ENCODE data around the gene CD160. TPM values are rescaled to one million over a fixed set of nuclear protein-coding genes. Genes with fewer than 3 reads are reported as not detected.
"Not testable (repeated sequence)": the region's sequence is repeated elsewhere in the genome, so short reads cannot be mapped to it uniquely, and the experiment has no call there.

The CD160 gene
- total RNA-seq, 1 donor from 2014 or later = 0.17 TPM

DNA sequence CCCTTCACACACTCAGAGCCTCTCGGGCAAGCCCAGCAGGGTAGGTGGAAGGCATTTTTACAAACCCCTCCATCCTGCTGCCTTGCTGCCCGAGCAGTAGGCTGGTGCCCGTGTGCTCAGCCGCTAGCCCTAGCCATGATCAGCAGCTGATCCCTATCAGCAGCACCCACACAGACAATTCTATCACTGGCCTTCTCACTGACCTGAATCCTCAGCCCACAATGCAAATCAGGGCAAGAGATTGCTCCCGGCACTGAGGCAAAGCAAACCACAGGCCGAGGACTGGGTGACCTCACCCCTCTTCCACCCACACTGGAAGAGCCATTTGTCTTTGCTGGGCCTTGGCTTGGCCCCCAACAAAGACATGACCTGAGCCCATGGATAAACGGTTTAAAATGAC is 11.2 kb upstream of the CD160 start:
- intact Hi-C loops (cut with micrococcal nuclease) = no loop called here

DNA sequence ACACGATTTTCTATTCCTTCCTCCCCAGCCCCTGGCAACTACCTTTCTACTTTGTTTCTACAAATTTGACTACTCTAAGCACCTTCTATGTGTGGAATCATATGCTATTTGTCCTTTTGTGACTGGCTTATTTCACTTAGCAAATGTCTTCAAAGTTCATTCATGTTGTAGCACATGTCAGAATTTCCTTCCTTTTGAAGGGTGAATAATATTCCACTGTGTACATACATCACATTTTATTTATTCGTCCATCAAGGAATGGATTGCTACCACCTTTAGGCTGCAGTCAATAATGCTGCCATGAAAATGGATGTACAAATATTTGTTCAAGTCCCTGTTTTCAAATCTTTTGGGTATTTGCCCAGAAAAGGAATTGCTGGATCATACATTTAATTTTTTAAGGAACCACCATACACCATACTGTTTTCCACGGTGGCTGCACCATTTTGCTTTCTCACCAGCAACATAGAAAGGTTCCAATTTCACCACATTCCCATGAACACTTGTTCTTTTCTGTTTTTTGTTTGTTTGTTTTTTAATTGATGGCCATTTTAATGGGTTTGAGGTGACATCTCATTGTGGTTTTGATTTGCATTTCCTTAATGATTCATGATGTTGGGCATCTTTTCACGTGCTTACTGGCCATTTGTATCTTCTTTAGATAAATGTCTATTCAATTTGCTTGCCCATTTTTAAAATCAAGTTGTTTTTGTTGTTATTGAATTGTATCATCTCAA is 8.8 kb upstream of the CD160 start:
- intact Hi-C loops (cut with micrococcal nuclease) = no loop called here

DNA sequence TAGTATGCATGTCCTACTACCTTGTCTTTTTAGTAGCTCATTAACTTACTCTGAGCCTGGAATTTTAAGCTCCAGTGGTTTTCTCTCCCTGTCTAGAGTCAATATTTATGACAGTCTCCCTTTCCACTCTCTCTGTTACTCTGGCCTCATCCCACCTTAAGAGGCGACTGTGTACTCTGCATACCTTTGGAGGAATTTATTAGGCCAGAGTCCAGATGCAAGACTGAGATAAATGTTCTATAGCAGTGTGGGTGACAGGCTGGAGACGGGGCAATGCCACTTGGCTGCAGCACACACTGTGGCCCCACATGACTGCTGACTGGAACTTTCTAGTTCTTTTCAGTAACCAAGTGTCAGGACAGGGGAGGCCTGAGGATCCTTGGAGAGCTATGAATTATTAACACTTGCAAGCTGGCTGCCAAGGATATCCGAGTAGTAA is 8.1 kb upstream of the CD160 start:
- intact Hi-C loops (cut with micrococcal nuclease) = no loop called here

DNA sequence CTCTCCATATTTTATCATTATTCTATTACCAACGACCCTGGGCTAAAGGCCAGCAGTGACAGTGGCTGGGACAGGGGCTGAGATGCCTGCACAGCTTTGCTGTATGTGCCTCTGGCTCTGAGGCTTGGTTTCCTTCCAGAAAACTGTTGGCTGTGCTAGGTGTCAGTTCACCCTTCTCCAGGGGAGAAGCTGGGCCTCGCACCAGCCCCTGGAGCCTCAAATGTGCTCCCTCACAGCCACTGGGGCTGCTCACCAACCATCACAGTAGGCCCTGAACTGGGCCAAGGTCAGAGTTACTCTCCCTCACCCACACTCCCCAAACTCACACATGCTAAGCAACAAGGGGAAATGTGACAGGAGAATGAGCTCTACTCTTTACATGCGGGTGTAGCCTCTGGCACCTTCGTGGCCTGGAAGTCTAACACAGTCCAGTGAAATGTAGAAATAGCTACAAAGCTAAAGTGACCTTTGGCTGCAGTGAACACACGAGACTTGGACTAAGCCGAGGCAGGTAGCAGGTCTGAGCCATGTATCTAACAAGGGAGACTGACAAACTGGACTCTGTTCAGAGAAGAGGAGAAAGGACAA is 4.7 kb upstream of the CD160 start:
- intact Hi-C loops (cut with micrococcal nuclease) = no loop called here

DNA sequence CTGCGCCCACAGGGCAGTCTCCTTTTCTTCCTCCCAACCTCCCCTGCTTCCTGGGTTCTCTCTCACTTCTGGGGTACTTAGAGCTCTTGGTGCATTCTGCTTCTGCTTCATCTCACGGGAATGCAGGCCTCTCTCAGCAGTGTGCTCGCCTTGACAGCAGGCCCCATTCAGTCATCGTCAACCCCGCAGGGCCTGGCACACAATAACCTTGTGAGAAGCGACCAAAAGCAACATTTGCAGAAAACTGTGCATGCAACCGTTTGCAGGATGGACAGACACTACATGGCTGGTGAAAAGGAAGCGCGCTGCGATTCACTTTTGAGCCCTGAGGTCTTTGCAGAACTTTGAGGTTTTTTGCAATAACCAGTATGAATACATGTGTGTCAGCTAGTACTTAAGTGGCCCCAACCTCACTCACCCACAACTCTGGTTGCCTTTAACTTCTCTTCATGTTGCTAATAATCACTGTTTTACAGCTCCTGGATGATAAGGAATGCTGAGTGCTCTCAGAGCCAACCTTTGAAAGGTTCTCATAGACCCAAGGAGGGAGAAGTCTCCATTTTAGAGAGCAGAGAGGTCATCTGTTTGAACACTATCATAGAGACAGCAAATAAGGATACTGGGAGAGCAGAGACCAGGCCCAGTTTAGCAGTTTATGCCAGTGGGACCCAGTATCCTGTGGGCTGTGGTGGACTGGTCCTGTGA is 2.5 kb upstream of the CD160 start:
- intact Hi-C loops (cut with micrococcal nuclease) = no loop called here

DNA sequence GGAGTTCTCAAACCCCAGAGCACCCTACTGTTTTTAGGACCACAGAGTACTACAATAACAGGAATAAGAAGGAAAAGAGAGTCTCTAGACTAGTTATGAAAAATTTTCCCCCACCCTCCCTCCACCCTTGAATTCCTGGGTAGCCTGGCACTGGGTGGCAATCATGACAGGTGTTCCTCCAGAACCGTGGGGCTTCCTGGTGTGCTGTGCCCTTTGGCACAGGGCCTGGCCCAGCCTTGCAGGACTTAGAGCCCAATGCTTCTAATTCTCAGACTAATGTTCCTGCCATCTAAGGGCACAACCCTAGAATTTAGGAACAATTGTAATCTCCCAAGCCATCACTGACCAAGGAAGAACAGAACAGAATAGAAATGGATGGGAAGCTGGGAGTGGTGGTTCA is 1.5 kb upstream of the CD160 start:
- intact Hi-C loops (cut with micrococcal nuclease) = no loop called here

DNA sequence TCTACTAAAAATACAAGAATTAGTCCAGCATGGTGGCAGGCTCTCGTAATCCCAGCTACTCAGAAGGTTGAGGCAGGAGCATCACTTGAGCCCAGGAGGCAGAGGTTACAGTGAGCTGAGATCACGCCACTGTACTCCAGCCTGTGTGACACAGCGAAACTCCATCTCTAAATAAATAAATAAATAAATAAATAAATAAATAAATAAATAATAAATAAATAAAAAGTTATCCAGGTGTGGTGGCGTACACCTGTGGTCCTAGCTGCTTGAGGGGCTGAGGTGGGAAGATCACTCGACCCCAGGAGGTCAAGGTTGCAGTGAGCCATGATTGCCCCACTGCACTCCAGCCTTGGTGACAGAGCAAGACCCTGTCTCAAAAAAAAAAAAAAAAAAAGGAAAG is 834 bp upstream of the CD160 start:
- intact Hi-C loops (cut with micrococcal nuclease) = not testable (repeated sequence)

DNA sequence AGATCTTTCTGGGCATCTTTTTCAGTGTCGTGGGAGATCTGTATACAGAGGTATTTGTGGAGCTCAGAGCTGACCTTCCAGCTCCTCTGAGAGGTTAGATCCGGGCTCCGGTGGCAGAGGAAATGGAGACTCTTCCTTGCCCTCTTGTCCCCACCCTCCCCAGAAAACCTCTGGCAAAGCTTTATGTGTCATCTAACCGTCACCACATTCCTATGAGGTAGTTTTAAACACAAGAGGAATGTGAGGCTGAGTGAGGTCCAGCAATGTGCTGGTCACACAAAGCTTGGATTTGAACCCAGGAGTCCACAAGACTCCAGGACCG is 1.2 kb downstream of the CD160 start:
- intact Hi-C loops (cut with micrococcal nuclease) = loop anchor here (5.0 kb wide), 2 partner anchors 102 to 292 kb away; partner anchors contain the start of genes POLR3C and RNF115

DNA sequence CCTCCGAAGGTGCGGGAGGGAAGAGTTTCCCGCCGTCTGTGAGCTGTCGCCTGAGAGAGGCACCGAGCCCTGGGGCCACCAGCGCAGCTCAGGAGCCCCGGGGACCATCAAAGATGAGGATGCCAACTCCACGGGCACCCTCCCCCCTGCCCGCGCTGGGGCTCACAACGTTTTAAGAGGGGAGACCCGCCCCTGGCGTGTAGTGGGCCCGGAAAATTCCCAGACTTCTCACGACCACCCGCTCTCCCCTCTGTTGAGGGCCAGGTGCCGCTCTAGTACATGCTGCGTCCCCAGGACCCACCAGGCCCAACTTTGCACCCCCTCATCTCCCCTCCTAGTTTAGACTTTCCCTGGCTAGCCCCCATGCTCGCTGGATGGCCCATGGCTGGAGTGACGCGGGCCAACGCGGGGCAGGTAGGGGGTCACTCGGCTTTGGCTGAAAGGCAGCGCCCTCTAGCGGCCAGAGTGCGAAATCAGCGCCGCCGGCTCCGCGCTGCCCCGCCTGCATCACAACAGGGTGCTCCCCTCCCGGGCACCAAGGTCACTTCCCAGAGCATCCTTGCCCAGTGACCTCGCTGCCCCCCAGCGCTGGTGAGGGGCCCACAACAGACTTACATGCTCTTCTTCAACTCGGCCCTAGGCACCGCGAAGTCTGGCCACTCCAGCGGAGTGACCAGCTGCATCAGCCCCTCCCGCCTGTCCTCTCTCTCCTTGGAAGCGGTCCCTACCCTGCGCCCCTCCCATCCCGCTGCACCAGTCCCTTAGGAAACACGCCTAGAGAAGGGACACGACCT is 1.8 kb downstream of the CD160 start:
- intact Hi-C loops (cut with micrococcal nuclease) = loop anchor here (5.0 kb wide), 2 partner anchors 101 to 291 kb away; partner anchors contain the start of genes POLR3C and RNF115

DNA sequence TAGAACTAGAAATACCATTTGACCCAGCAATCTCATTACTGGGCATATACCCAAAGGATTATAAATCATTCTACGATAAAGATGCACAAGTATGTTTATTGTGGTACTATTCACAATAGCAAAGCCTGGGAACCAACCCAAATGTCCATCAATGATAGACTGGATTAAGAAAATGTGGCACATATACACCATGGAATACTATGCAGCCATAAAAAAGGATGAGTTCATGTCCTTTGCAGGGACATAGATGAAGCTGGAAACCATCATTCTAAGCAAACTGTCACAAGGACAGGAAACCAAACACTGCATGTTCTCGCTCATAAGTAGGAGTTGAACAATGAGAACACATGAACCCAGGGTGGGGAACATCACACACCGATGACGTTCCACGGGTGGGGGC is 6.9 kb downstream of the CD160 start:
- intact Hi-C loops (cut with micrococcal nuclease) = not testable (repeated sequence)

DNA sequence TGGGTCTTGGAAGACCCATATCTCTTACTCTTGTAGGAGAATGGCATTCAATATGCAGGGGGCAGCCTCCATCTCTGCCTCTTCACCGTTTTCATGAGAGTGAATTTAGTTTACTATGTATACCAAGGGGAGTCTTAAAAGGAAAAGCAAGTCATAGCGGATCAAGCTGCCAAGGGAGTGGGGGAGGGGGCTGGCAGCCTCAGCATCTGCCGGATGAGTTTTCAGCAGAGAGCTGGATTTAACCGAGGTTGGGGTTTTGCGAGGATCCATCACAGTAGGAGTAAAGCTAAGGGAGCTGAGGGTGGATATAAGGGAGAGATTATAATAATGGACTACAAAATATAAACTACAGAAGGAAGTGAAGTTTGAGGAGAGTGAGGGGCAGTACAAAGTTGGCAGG is 9.9 kb downstream of the CD160 start:
- intact Hi-C loops (cut with micrococcal nuclease) = no loop called here

DNA sequence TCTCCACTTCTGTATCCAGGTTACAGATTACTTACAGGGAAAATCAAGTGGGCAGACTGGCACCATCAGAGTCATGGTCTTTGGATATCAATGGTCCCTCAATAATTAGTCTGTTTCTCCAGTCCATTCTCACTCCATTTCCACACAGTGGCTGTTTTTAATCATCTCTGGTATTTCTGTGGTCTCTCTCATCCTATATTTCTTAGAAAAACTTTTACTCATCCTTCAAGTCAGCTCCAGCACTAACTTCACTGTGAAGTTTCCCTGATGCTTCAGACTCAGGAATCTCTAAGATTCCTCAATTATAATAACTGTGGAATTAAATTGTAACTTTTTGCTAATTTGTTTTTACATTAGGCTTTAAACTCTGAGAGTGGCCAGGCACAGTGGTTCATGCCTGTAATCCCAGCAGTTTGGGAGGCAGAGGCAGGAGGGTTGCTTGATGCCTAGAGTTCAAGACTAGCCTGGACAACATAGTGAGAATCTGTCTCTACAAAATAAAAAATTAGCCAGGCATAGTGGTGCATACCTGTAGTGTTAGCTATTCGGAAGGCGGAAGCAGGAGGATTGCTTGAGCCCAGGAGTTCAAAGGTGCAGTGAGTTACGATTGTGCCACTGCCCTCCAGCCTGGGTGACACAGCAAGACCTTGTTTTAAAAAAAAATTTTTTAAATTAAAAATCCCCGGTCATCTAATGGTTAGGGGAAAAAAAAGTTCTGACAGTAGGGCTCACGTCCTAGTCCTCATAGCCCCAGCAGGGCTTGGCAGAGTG is 10.6 kb downstream of the CD160 start:
- intact Hi-C loops (cut with micrococcal nuclease) = no loop called here

DNA sequence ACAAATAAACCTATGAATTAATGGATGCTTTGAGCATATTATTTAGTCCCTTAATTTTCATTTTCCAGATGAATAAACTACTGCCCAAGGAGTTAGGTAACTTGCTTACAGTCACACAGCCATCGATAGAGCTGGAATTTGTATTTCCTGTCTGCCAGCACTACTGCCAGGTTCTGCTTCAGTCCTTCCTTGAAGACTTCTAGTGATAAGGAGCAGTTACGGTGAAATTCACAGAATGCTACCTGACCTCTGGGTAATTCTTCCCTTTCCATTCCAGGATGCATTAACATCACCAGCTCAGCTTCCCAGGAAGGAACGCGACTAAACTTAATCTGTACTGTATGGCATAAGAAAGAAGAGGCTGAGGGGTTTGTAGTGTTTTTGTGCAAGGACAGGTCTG is 11.2 kb downstream of the CD160 start:
- intact Hi-C loops (cut with micrococcal nuclease) = no loop called here

DNA sequence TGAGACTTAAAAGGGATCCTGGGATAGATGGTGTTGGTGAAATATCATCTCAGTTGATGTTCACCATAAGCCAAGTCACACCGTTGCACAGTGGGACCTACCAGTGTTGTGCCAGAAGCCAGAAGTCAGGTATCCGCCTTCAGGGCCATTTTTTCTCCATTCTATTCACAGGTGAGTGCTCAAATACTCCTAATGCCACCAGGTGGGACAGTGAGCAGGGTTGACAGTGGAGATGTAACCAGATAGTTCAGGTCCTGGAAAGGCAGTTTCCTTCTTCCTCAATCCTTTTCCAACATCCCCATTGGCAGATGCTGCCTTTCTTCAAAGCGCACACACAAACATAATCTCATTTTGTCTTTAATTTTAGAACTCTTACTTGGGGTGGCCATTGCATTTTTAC is 11.6 kb downstream of the CD160 start:
- intact Hi-C loops (cut with micrococcal nuclease) = no loop called here

DNA sequence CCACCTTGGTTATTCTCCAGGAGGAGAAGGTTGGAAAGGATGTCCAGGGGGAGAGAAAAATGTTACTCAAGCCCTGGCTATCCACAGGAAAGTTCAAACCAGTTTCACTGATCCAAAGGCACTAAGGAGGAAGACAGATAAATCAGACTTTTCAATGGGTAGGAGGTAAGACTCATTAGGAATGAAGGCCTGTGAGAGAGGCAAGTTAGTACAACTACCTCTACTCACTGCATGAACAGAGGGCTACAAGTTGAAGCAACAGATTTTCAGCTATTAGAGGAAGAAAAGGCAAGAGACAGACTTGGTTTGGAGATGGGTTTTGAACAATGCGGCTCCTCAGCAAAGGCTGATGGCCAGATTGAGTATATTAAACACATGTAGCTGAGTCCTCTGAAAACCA is 16.9 kb downstream of the CD160 start:
- intact Hi-C loops (cut with micrococcal nuclease) = no loop called here

DNA sequence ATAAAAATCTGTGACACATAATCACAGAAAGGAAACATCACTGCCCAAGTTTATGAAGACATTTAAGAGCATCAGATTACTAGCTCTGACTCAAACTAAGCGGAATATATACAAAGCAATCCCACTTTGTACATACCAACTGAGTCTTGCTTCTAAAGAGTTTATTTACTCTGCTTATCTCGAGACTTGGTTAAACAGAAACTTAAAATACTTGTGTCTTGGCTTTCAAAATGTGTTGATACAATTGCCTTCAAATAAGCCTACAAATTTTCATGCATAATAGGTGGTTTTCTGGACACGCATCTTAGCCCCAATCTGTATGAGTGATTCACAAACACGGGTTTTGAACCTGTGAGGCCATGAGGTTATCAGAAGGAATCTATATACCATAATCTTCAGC is 21.0 kb downstream of the CD160 start:
- intact Hi-C loops (cut with micrococcal nuclease) = no loop called here

DNA sequence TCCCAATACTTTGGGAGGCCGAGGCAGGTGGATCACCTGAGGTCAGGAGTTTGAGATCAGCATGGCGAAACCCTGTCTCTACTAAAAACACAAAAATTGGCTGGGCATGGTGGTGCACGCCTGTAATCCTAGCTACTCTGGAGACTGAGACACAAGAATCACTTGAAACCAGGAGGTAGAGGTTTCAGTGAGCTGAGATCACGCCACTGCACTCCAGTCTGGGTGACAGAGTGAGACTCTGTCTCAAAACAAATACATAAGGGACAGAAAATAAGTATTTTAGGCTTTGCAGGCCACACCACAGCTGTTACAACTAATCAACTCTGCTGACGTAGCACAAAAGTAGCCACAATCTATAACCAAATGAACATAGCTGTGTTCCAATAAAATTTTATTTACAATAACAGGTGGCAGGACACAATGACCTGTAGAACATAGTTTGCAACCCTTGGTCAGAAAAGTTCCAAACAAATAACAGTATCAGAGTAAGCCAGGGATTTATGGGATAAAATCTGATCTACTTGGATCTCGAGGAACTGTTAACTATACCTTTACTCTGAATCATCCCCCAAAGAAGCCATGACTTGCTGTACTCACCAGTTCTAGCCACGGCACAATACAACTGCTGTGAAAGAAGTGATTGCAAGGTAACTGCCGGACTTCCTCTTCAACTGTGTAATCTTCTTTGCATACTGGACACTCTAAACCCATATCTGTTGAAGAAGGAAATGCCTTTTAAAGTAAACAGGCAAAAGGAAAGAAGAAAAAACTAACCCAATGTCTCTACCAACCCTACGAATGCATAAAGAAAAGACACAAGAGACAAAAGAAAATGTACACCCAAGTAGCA is 28.3 kb downstream of the CD160 start:
- intact Hi-C loops (cut with micrococcal nuclease) = no loop called here

DNA sequence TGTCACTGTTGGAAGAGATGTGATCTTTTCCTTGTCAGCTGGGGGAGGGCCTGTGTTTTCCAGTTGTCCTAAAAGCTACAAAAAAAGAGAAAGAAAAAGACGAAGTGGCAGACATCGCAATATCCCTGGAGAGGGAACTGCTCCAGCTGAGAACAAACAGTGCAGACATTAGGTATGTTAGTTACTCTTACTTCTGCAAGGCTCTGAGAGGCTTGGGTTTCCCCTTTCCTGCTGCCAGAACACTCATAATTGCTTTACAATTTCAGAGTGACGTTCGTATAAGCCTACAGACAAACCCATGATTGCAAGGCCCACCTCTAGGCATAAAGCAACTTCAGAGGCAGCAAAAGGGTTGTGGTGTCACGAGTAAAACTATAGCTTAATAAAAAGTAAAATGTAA is 31.1 kb downstream of the CD160 start:
- intact Hi-C loops (cut with micrococcal nuclease) = no loop called here

DNA sequence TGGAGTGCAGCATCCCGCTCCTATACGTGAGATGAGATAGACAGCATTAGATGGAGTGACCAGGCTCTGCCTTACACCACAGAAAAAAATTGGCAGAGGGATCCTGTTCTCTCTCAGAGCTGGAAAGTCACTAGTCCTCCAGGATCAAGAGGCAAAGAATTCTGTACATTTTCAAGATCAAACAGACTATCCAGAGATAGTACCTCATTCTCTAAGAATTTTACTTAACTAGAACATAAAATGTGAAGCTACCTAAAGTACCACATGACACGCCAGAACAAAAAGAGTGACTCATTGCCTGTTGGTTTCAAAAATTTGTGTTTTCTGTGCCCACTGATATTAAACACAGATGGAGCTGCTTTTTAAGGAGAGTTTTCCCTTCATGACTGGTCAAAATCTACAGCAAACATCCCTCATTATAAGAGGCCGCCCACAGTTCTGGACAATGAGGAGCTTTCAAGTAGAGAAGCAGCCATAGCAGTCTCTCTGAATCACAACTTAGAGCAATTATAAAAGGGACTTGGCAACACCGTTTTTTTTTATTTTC is 32.3 kb downstream of the CD160 start:
- intact Hi-C loops (cut with micrococcal nuclease) = no loop called here

DNA sequence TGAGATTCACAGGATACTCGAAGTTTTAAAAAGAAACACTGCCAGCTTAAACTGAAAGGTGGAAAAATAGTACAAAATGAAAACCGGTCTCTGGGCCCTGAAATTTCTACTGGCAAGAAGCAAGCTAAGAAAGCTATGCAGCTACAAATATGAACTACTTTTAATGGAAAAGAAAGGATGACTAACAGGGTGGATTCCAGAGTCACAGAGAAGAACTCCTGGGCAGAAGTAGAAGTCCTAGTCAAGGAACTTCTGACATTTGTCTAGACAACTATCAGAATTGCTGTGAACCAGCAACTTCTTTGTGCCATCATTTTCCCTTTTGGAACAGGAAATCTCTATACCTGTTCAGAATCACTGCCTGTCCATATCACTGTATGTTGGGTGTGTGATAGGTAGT is 38.1 kb downstream of the CD160 start:
- intact Hi-C loops (cut with micrococcal nuclease) = loop anchor here (5.0 kb wide), 1 partner anchor 40 kb away; no protein-coding TSS in a partner anchor

All from T-helper 1 cell treated with Interleukin-12 subunit alpha and Interleukin-12 subunit beta and Interleukin-4 antibody, amounts not matched to agents 30 ng/mL and 1 ng/mL, for 36 hours (primary cell).